Measurements from ENCODE around the gene CDC14B. TPM values are rescaled to one million over a fixed set of nuclear protein-coding genes. Genes with fewer than 3 reads are reported as not detected.

CDC14B gene
- total RNA-seq, 4 donors from 2014 or later: 45.9 to 59.8 (median 47.2) TPM

DNA sequence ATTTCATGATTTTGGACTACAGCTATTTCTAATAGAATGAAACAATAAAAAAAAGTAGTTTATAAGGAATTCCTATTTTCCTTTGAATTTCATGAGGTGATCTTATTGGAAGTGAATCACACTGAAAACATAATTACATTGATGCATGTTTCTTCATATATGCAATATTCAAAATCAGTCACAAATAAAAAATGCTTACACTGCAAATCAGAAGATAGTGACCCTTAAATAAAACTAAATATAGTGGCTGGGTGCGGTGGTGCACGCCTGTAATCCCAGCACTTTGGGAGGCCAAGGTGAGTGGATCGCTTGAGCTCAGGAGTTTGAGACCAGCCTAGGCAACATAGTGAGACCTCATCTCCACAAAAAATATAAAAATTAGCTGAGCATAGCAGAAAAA lies 79.5 kb downstream of the CDC14B start:
- no peak for TF ChIP-seq CTCF (IDR thresholded peaks at IDR 0.05; ENCODE audit: low read depth)

DNA sequence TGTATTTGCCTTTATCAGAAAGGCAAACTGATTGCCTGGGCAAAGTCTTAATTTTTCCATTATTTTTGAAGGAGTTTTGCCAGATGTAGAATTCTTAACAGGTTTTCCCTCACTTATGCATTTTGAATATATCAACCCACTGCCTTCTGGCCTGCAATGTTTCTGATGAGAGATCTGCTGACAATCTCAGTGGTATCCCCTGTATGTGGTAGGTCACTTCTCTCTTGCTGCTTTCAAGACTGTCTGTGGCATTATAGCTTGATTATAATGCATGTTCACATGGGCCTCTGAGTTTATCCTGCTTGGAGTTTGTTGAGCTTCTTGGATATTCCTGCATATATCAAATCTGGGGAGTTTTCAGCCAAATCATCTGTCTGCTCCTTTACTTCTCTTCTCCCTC lies 87.5 kb downstream of the CDC14B start:
- no peak for TF ChIP-seq CTCF (IDR thresholded peaks at IDR 0.05; ENCODE audit: low read depth)

DNA sequence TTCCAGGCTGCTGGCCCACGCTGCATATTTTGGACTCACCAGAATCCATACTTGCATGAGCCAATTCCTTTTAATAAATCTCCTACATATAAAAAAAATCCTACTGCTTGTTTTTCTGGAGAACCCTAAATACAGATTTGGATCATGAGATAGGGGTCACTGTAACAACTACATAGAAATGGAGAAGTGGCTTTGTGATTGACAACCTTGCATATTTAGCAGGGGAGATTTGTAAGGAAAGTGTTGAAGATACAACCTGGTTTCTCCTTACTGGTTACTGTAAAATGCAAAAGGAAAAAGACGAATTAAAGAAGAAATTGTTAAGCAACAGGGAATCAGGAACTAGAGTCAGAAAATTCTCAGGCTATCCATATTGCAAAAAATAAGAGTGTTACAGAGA lies 94.9 kb downstream of the CDC14B start:
- no peak for TF ChIP-seq CTCF (IDR thresholded peaks at IDR 0.05; ENCODE audit: low read depth)

DNA sequence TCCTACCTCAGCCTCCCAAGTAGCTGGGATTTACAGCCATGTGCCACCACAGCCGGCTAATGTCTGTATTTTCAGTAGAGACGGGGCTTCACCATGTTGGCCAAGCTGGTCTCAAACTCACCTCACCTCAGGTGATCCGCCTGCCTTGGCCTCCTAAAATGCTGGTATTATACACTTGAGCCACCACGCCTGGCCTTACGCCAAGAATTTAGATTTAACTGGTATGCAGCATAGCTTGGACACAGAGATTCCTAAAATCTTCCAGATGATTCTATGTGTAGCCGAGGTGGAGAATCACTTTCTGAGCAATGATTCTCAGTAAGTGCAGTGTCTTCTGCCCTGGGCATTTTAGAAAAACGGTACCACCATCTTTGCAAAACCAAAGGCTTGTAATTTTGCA lies 95.6 kb downstream of the CDC14B start:
- no peak for TF ChIP-seq CTCF (IDR thresholded peaks at IDR 0.05; ENCODE audit: low read depth)

DNA sequence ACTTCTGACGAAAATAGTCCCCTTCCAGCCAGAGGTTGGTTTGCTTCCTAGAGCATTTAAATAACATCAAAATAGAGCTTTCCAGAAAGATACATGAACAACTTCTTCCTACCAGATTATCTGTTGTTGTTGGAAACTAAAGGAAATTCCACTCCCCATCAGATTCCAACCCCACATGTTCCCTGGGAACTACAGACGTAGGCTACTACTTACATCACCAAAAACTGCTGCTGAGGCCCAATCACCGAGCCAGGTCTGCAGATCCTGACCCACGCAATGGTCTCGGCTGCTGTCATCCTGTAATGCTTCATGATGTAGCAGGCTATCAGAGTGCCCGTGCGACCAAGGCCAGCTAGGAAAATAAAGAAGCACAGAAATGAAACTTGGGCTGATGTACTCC lies 96.3 kb downstream of the CDC14B start:
- TF ChIP-seq CTCF (IDR thresholded peaks at IDR 0.05; ENCODE audit: low read depth): no peak

DNA sequence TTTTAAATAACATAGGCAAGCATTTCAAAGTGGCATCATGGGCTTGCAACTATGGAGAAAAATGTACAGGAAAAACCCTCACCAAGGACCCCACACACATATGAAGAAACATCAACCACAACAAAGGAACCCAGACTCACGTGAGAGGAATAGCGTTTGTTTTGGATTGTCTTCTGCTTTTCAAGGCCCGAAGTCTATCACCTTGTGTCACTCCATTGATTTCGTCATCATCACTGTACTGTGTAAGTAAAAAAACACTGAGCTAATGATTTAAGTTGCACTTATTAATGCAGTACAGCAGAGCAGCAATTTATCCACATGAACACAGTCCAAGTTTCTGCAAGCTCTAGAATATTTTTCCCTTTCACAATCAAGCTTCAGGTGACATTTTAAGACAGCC lies 97.3 kb downstream of the CDC14B start:
- TF ChIP-seq CTCF (IDR thresholded peaks at IDR 0.05; ENCODE audit: low read depth): no peak

GRCh38 chr9:96519787-96520186 lies 99.9 kb downstream of the CDC14B start:
- TF ChIP-seq CTCF (IDR thresholded peaks at IDR 0.05; ENCODE audit: low read depth): no peak

DNA sequence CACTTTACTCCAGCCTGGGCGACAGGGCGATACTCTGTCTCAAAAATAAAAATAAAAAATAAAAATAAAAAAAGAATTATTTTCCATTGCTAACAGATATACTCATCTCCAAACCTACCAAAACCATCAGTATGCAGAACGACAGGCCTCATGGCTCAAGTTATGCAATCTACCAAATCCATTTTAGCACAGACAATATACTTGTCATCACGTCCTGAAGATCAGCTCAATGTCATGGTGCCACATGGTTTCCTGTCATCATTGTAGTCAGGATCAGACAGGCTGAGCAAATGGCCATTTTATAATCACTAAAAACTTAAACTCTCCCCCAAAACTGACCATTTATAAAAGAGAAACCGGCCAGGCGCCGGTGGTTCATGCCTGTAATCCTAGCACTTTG lies 100.5 kb downstream of the CDC14B start:
- TF ChIP-seq CTCF (IDR thresholded peaks at IDR 0.05; ENCODE audit: low read depth): no peak
